HCT116 (cell line): ENCODE measurements around the gene POPDC2.

Experiments used
- CTCF ChIP-seq, 3 experiments: fragments of 200-600 bp in 1 of 3; sonication (generic) in 1 of 3; IDR thresholded peaks in 2 of 3; conservative IDR thresholded peaks in 1 of 3; 2 replicates each; pipeline ENCODE4 v1.5.1; 2012 to 2017; ENCODE audit warnings: low read depth in 2 of 3, low read length in 2 of 3, antibody characterized with exemption in 1 of 3, borderline replicate concordance in 1 of 3, control low read depth in 1 of 3, mild to moderate bottlenecking in 1 of 3, mixed read lengths in 1 of 3, mixed run types in 1 of 3, moderate library complexity in 1 of 3; ENCODE audit not compliant: insufficient read depth in 1 of 3
- EGR1 ChIP-seq: IDR thresholded peaks from 2 replicates; pipeline ENCODE4 v1.6.1; 2012; ENCODE audit warnings: low read depth
- EZH2phosphoT487 ChIP-seq: fragments of 200-600 bp; IDR thresholded peaks from 2 replicates; pipeline ENCODE4 v1.6.1; 2018; ENCODE audit warnings: antibody characterized with exemption, borderline replicate concordance
- JUND ChIP-seq: IDR thresholded peaks from 2 replicates; pipeline ENCODE4 v1.6.1; 2012
- MAX ChIP-seq: IDR thresholded peaks from 2 replicates; pipeline ENCODE4 v1.6.1; 2012
- POLR2A ChIP-seq: IDR thresholded peaks from 2 replicates; pipeline ENCODE4 v1.7.0; 2011; ENCODE audit warnings: borderline replicate concordance; ENCODE audit not compliant: insufficient read depth, insufficient read length; ENCODE audit errors: extremely low read depth
- RAD21 ChIP-seq: IDR thresholded peaks from 2 replicates; pipeline ENCODE4 v1.6.1; 2012; ENCODE audit warnings: low read depth, mild to moderate bottlenecking
- SRF ChIP-seq: IDR thresholded peaks from 2 replicates; pipeline ENCODE4 v1.6.1; 2012; ENCODE audit warnings: low read depth
- ZFX ChIP-seq: fragments of 450-650 bp; IDR thresholded peaks from 2 replicates; pipeline ENCODE4 v1.6.1; 2017

GRCh38 chr3:119602676-119603075 is 57.7 kb downstream of the POPDC2 start:
- TF ChIP-seq CTCF (IDR thresholded peaks at IDR 0.05 in 2 of 3, conservative IDR thresholded peaks at IDR 0.05 in 1 of 3; ENCODE audit: borderline replicate concordance in 1 of 3, insufficient read depth in 1 of 3, low read depth in 2 of 3, low read length in 2 of 3) = no peak
- TF ChIP-seq MAX = no peak
- TF ChIP-seq ZFX = no peak
- no peak for TF ChIP-seq SRF
- TF ChIP-seq JUND = no peak
- TF ChIP-seq EZH2phosphoT487 = no peak
- TF ChIP-seq POLR2A = no peak
- no peak for TF ChIP-seq RAD21
- TF ChIP-seq EGR1 = no peak
